Measurements from ENCODE around the gene PRR14.

The PRR14 gene

DNA sequence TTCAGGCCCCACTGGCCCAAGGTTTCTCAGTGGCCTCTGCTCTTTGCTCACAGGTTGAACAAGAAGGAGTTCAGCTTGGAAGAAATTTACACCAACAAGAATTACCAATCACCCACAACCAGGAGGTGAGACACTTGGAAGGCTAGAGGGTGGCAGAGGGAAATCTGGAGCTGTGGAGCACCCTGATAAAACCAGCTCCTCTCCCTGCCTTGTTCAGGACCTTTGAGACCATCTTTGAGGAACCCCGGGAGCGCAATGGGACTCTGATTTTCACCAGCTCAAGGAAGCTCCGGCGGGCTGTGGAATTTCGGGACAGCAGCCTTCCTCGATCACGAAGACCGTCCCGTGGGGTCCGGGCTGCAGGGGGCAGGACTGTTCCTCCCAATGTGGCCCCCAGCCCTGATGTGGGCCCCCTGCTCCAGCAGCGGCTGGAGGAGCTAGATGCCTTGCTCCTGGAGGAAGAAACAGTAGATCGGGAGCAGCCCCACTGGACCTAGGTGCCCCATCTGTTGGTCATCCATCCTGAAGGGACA is 5.1 kb downstream of the PRR14 start:
- DNase-seq (ENCODE audit: low read depth in 2 of 2): no peak
- no peak overlapping the region for H3K4me3 ChIP-seq (replicated peaks in 1 of 2; ENCODE audit: low read depth in 2 of 2, low read length in 2 of 2)
- no peak for TF ChIP-seq CTCF (IDR thresholded peaks at IDR 0.05; ENCODE audit: low read depth, low read length)

DNA sequence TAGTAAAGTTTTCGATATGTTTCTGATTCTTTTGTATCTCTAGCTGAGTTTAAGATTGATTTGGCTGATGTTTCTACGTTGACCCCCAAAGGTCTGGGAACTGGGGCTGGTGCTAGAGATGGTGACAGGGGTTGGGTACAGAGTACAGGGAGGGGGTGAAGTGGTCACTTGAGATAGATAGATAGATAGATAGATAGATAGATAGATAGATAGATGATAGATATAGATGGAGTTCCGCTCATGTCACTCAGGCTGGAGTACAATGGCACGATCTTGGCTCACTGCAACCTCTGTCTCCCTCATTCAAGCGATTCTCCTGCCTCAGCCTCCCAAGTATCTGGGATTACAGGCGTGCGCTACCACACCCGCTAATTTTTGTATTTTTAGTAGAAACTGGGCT is 5.6 kb downstream of the PRR14 start:
- DNase-seq (ENCODE audit: low read depth in 2 of 2): no peak
- TF ChIP-seq CTCF (IDR thresholded peaks at IDR 0.05; ENCODE audit: low read depth, low read length): no peak
- no peak overlapping the region for H3K4me3 ChIP-seq (replicated peaks in 1 of 2; ENCODE audit: low read depth in 2 of 2, low read length in 2 of 2)

- H3K4me3 ChIP-seq (replicated peaks in 1 of 2; ENCODE audit: low read depth in 2 of 2, low read length in 2 of 2): peak overlapping the region; percentile 43 to 44
- no peak for TF ChIP-seq CTCF (IDR thresholded peaks at IDR 0.05; ENCODE audit: low read depth, low read length)
- DNase-seq (ENCODE audit: low read depth in 2 of 2): no peak
These were observed 6.5 kb downstream of the PRR14 start for GRCh38 chr16:30656974-30657865.

GRCh38 chr16:30657866-30658730 is 7.3 kb downstream of the PRR14 start, which contains the start of gene FBRS:
FBRS (plus strand) TSS chr16:30658431; CDS start chr16:30659519, 1,088 bp downstream.
- peak; percentile 36 for TF ChIP-seq CTCF (IDR thresholded peaks at IDR 0.05; ENCODE audit: low read depth, low read length)
- peak within 1 kb of the TSS; percentile 79 to 86 for H3K4me3 ChIP-seq (replicated peaks in 1 of 2; ENCODE audit: low read depth in 2 of 2, low read length in 2 of 2)
- DNase-seq (ENCODE audit: low read depth in 2 of 2): peak; percentile 100

- DNase-seq (ENCODE audit: low read depth in 2 of 2): peak; percentile 98 to 99
- peak overlapping the region; percentile 79 to 86 for H3K4me3 ChIP-seq (replicated peaks in 1 of 2; ENCODE audit: low read depth in 2 of 2, low read length in 2 of 2)
- no peak for TF ChIP-seq CTCF (IDR thresholded peaks at IDR 0.05; ENCODE audit: low read depth, low read length)
These were observed 8.2 kb downstream of the PRR14 start for GRCh38 chr16:30658731-30659506.

All from cardiac fibroblast (primary cell).